ENCODE data around the gene HOXD3.

The HOXD3 gene

DNA sequence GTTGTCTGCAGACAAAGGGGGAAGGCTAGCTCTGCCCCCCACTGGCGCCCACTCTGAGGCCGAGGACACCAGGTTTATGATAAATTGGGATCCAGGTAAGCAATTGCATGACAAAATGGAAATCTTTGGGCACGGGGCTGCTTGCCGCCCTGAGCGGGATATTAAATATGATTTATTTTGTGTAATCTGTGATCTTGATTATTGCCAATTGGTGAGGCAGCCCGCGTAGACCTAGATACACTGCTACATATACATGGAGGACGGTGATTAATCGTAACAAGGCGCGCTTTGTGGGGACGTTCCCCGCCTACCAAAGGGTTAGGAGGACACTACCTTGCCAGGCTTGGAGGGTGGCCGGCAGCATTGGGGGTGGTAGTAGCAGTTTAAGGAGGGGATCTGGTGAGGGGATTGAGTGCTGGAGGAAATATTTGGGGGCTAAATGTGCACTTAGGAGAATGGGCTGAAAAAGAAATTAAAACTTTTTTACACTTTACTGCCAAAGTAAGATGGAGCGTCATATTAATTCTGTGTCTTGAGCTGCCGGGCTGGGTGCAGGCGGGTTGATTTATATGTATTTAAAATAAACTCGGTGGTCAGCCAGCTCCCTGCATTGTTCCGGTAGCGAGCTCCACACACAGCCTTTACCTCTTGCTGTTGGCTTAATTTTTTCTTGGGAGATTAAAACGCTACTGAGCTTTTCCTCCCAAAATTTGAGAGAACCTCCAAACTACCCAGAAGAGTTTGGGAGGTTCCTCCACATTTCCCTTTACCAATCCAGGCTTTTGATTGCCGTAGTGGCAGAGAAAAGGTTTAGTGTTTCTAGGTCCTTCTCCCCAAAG lies 4.1 kb downstream of the HOXD3 start:
- TF ChIP-seq ZBTB7A (IDR thresholded peaks at IDR 0.05; ENCODE audit: low read depth) (no peak), TCF12 (IDR thresholded peaks at IDR 0.05; ENCODE audit: low read depth) (no peak), YY1 (IDR thresholded peaks at IDR 0.05; ENCODE audit: low read depth) (no peak), TAF1 (IDR thresholded peaks at IDR 0.05; ENCODE audit: low read depth) (no peak)
- TF ChIP-seq, protein P1, sequence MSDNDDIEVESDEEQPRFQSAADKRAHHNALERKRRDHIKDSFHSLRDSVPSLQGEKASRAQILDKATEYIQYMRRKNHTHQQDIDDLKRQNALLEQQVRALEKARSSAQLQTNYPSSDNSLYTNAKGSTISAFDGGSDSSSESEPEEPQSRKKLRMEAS (IDR thresholded peaks at IDR 0.05), result no peak
- TF ChIP-seq, protein P2, sequence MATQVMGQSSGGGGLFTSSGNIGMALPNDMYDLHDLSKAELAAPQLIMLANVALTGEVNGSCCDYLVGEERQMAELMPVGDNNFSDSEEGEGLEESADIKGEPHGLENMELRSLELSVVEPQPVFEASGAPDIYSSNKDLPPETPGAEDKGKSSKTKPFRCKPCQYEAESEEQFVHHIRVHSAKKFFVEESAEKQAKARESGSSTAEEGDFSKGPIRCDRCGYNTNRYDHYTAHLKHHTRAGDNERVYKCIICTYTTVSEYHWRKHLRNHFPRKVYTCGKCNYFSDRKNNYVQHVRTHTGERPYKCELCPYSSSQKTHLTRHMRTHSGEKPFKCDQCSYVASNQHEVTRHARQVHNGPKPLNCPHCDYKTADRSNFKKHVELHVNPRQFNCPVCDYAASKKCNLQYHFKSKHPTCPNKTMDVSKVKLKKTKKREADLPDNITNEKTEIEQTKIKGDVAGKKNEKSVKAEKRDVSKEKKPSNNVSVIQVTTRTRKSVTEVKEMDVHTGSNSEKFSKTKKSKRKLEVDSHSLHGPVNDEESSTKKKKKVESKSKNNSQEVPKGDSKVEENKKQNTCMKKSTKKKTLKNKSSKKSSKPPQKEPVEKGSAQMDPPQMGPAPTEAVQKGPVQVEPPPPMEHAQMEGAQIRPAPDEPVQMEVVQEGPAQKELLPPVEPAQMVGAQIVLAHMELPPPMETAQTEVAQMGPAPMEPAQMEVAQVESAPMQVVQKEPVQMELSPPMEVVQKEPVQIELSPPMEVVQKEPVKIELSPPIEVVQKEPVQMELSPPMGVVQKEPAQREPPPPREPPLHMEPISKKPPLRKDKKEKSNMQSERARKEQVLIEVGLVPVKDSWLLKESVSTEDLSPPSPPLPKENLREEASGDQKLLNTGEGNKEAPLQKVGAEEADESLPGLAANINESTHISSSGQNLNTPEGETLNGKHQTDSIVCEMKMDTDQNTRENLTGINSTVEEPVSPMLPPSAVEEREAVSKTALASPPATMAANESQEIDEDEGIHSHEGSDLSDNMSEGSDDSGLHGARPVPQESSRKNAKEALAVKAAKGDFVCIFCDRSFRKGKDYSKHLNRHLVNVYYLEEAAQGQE (IDR thresholded peaks at IDR 0.05; ENCODE audit: low read depth), result no peak

DNA sequence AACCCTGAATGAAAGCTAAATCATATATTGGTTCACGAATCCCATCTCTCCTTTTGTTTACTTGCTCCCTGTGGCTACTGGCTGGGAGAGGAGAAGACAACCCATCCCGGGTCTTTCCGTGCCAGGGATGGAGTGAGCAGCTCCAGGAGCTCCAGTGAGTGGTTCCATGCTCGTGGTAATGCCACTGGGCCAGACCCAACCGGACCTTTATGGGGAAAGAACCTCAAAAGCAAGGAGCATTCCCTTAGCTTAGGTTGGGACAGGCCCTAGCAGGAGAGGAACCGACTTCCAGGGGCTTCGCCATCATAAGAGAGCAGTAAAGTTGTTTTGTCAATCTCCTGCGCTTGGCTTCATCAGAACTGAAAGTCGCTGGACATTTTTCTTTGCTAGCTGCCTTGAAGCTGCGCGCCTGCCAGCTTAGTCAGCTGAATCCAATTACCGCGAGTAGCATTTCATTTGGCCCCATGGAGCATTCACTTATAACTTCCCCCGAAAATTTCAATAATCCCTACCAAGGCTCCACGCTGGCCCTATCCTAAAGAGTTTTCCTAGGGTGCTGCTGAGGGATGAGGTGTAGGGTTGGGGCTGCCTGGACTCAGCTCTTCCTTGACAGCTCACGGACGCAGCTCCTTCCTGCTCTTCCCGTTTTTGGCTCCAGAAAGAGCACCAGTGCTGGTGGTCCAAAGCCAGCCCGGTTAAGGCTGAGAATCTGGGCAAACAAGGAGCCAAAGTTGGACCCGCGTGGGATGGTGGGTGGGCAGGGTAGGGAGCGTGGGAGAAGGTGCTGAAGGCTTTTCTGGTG lies 4.9 kb downstream of the HOXD3 start:
- TF ChIP-seq FOXM1 (IDR thresholded peaks at IDR 0.05; ENCODE audit: borderline replicate concordance, low read depth), result no peak
- TF ChIP-seq CEBPB (IDR thresholded peaks at IDR 0.05), result no peak
- TF ChIP-seq, protein P2 (IDR thresholded peaks at IDR 0.05; ENCODE audit: low read depth), result no peak
- no peak for TF ChIP-seq EP300 (IDR thresholded peaks at IDR 0.05; ENCODE audit: borderline replicate concordance)
- TF ChIP-seq TEAD4 (IDR thresholded peaks at IDR 0.05), result no peak
- TF ChIP-seq, protein P3, sequence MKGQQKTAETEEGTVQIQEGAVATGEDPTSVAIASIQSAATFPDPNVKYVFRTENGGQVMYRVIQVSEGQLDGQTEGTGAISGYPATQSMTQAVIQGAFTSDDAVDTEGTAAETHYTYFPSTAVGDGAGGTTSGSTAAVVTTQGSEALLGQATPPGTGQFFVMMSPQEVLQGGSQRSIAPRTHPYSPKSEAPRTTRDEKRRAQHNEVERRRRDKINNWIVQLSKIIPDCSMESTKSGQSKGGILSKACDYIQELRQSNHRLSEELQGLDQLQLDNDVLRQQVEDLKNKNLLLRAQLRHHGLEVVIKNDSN (IDR thresholded peaks at IDR 0.05), result no peak
- TF ChIP-seq, protein P1 (IDR thresholded peaks at IDR 0.05), result no peak
- no peak for TF ChIP-seq CREB1 (IDR thresholded peaks at IDR 0.05; ENCODE audit: low read depth)
- no peak for TF ChIP-seq NFIC (IDR thresholded peaks at IDR 0.05)
- no peak for TF ChIP-seq EGR1 (IDR thresholded peaks at IDR 0.05)
- TF ChIP-seq TAF1 (IDR thresholded peaks at IDR 0.05; ENCODE audit: low read depth), result no peak
- no peak for TF ChIP-seq RAD21 (IDR thresholded peaks at IDR 0.05; ENCODE audit: low read depth)
- TF ChIP-seq TCF12 (IDR thresholded peaks at IDR 0.05; ENCODE audit: low read depth), result no peak
- no peak for TF ChIP-seq ZBTB7A (IDR thresholded peaks at IDR 0.05; ENCODE audit: low read depth)
- no peak for TF ChIP-seq YY1 (IDR thresholded peaks at IDR 0.05; ENCODE audit: low read depth)

DNA sequence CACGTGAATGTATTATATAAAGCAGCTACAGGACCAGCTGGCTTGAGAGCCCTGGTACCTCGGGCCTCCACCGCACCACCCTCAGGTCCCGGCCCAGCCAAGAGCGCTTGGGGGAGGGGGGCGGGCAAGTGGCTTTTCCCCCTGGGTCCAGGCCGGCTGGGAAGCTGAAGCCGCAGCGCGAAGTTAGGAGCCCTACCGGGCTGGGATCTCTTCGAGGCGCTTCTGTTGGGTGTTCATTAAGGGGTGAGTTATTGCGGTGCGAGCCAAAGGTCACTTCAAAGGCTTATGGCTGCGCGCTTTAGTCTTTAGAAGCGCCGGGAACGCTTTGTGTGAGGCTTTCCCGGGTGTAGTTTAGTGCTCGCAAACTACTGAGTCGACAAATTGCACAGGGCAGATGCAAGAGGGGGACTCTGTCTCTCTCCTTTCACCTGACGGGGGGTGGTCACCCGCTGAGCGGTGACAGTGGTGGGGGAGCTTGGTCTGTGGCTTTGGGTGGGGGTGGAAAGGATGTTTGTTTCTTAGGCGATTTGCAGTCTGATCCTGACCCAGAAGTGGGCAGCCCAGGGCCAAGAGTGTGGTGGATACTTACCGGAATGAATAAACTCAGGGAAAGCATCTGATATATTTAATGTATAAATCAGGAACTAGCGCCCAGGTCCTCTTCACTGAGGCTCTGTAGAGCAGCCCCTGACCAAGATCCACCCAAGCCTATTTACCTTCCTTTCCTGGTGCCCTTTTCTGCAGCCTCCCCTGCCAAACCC lies 6.0 kb downstream of the HOXD3 start:
- TF ChIP-seq NFIC (IDR thresholded peaks at IDR 0.05) (no peak), RAD21 (IDR thresholded peaks at IDR 0.05; ENCODE audit: low read depth) (no peak)

GRCh38 chr2:176163672-176164056 lies 6.6 kb downstream of the HOXD3 start:
- TF ChIP-seq NFIC (IDR thresholded peaks at IDR 0.05) (no peak), EP300 (IDR thresholded peaks at IDR 0.05; ENCODE audit: borderline replicate concordance) (no peak), ZBTB7A (IDR thresholded peaks at IDR 0.05; ENCODE audit: low read depth) (no peak), FOXM1 (IDR thresholded peaks at IDR 0.05; ENCODE audit: borderline replicate concordance, low read depth) (no peak)
- TF ChIP-seq, protein P2 (IDR thresholded peaks at IDR 0.05; ENCODE audit: low read depth), result no peak
